ENCODE data around the gene APCDD1L.
"Not testable (repeated sequence)": the region's sequence is repeated elsewhere in the genome, so short reads cannot be mapped to it uniquely, and the experiment has no call there.

GRCh38 chr20:58414786-58415185 is 100.4 kb downstream of the APCDD1L start:
- not testable (repeated sequence) for TF ChIP-seq CTCF, POLR2A (IDR thresholded peaks at IDR 0.05)
